Stimulated activated effector memory CD8-positive, alpha-beta T cell treated with anti-CD3 and anti-CD28 coated beads, Interleukin-12 subunit alpha, Interleukin-12 subunit beta, amount 100 ng/mL, for 72 hours (primary cell): ENCODE results near the gene RHOBTB1.

Experiments used
- ATAC-seq: fragments of 150-1000 bp; cut with Tn5 transposase; 2 replicates; pipeline ENCODE4 v1.10.0; 2021
- DNase-seq, 2 donors: peaks; one replicate each; pipeline ENCODE4 v3.0.0; 2021 to 2022; ENCODE audit warnings: low spot score in 2 of 2
- H3K27ac Mint-ChIP-seq: one replicate; pipeline ENCODE4 v1.8.0; 2022; ENCODE audit warnings: mild to moderate bottlenecking, mixed read lengths
- H3K36me3 Mint-ChIP-seq: one replicate; pipeline ENCODE4 v1.8.0; 2022; ENCODE audit warnings: mild to moderate bottlenecking, mixed read lengths
- H3K4me1 Mint-ChIP-seq: one replicate; pipeline ENCODE4 v1.8.0; 2022; ENCODE audit warnings: mixed read lengths
- H3K4me3 Mint-ChIP-seq: one replicate; pipeline ENCODE4 v1.8.0; 2022; ENCODE audit warnings: mild to moderate bottlenecking, mixed read lengths
- H3K9me3 Mint-ChIP-seq: one replicate; pipeline ENCODE4 v1.8.0; 2022; ENCODE audit warnings: mixed read lengths

RHOBTB1 gene

GRCh38 chr10:60955316-60955715, 11.3 kb upstream of the RHOBTB1 start:
- DNase-seq = no peak
- no peak overlapping the region for H3K4me3 Mint-ChIP-seq
- H3K4me1 Mint-ChIP-seq = no peaks in the 10 kb centered on the region
- no peak for ATAC-seq
- no peaks in the 10 kb centered on the region for H3K36me3 Mint-ChIP-seq
- H3K27ac Mint-ChIP-seq = no peak overlapping the region
- H3K9me3 Mint-ChIP-seq = no peaks in the 10 kb centered on the region

GRCh38 chr10:60954035-60954434, 10.1 kb upstream of the RHOBTB1 start:
- Mint-ChIP-seq H3K4me1 (no peaks in the 10 kb centered on the region), H3K36me3 (no peaks in the 10 kb centered on the region)

GRCh38 chr10:60953420-60953819, 9.4 kb upstream of the RHOBTB1 start:
- no peak overlapping the region for H3K4me3 Mint-ChIP-seq
- H3K36me3 Mint-ChIP-seq = no peaks in the 10 kb centered on the region
- ATAC-seq = no peak
- H3K9me3 Mint-ChIP-seq = no peaks in the 10 kb centered on the region
- no peak for DNase-seq
- no peaks in the 10 kb centered on the region for H3K4me1 Mint-ChIP-seq
- no peak overlapping the region for H3K27ac Mint-ChIP-seq

More at GRCh38 chr10:60954035-60954434, 10.1 kb upstream of the RHOBTB1 start:
- Mint-ChIP-seq H3K9me3 (no peaks in the 10 kb centered on the region), H3K27ac (no peak overlapping the region), H3K4me3 (no peak overlapping the region)
- ATAC-seq (no peak), DNase-seq (no peak)

- no peaks in the 10 kb centered on the region for H3K4me1 Mint-ChIP-seq
- no peak overlapping the region for H3K27ac Mint-ChIP-seq
- no peaks in the 10 kb centered on the region for H3K9me3 Mint-ChIP-seq
- no peaks in the 10 kb centered on the region for H3K36me3 Mint-ChIP-seq
- DNase-seq = no peak
- no peak overlapping the region for H3K4me3 Mint-ChIP-seq
- no peak for ATAC-seq
Observed at GRCh38 chr10:60952846-60953220, 8.8 kb upstream of the RHOBTB1 start.

- no peak for DNase-seq
- no peaks in the 10 kb centered on the region for H3K4me1 Mint-ChIP-seq
- H3K27ac Mint-ChIP-seq = no peak overlapping the region
- no peak overlapping the region for H3K4me3 Mint-ChIP-seq
- H3K9me3 Mint-ChIP-seq = no peaks in the 10 kb centered on the region
- H3K36me3 Mint-ChIP-seq = no peaks in the 10 kb centered on the region
- no peak for ATAC-seq
Observed at GRCh38 chr10:60952067-60952845, 8.3 kb upstream of the RHOBTB1 start.

- DNase-seq = no peak
- Mint-ChIP-seq H3K9me3 (no peaks in the 10 kb centered on the region), H3K27ac (no peak overlapping the region), H3K4me1 (no peaks in the 10 kb centered on the region), H3K36me3 (no peaks in the 10 kb centered on the region), H3K4me3 (no peak overlapping the region)
- no peak for ATAC-seq
Observed at GRCh38 chr10:60951272-60951724, 7.3 kb upstream of the RHOBTB1 start.

- H3K27ac Mint-ChIP-seq = no peak overlapping the region
- H3K36me3 Mint-ChIP-seq = no peaks in the 10 kb centered on the region
- DNase-seq (no peak), ATAC-seq (no peak)
- no peak overlapping the region for H3K4me3 Mint-ChIP-seq
- H3K9me3 Mint-ChIP-seq = no peaks in the 10 kb centered on the region
- H3K4me1 Mint-ChIP-seq = no peaks in the 10 kb centered on the region
Observed at GRCh38 chr10:60950300-60950699, 6.3 kb upstream of the RHOBTB1 start.

- Mint-ChIP-seq H3K4me3 (no peak overlapping the region), H3K36me3 (no peaks in the 10 kb centered on the region), H3K9me3 (no peaks in the 10 kb centered on the region), H3K4me1 (peaks cover 9% of the 10 kb centered on the region), H3K27ac (no peak overlapping the region)
- ATAC-seq (no peak), DNase-seq (no peak)
Observed at GRCh38 chr10:60948851-60949250, 4.9 kb upstream of the RHOBTB1 start.

- H3K4me3 Mint-ChIP-seq = peak overlapping the region; percentile 61
- DNase-seq (no peak), ATAC-seq (no peak)
- no peak overlapping the region for H3K27ac Mint-ChIP-seq
- H3K4me1 Mint-ChIP-seq = peaks cover 16% of the 10 kb centered on the region
- no peaks in the 10 kb centered on the region for H3K36me3 Mint-ChIP-seq
- H3K9me3 Mint-ChIP-seq = no peaks in the 10 kb centered on the region
Observed at GRCh38 chr10:60944910-60945297, 919 bp upstream of the RHOBTB1 start.

GRCh38 chr10:60943316-60944057, 498 bp downstream of the RHOBTB1 start:
- peak; percentile 44 for ATAC-seq

GRCh38 chr10:60942788-60943315, 1.1 kb downstream of the RHOBTB1 start:
- peak; percentile 62 for ATAC-seq

More at GRCh38 chr10:60943316-60944057, 498 bp downstream of the RHOBTB1 start:
- H3K9me3 Mint-ChIP-seq = no peaks in the 10 kb centered on the region
- no peaks in the 10 kb centered on the region for H3K36me3 Mint-ChIP-seq
- DNase-seq = peak; percentile 3 to 49
- H3K4me3 Mint-ChIP-seq = peak overlapping the region; percentile 47
- H3K4me1 Mint-ChIP-seq = peaks cover 16% of the 10 kb centered on the region
- H3K27ac Mint-ChIP-seq = no peak overlapping the region

GRCh38 chr10:60942134-60942787, 1.7 kb downstream of the RHOBTB1 start:
- Mint-ChIP-seq H3K36me3 (no peaks in the 10 kb centered on the region), H3K27ac (no peak overlapping the region), H3K4me1 (peaks cover 16% of the 10 kb centered on the region), H3K9me3 (no peaks in the 10 kb centered on the region), H3K4me3 (peak overlapping the region; percentile 47)
- DNase-seq (no peak), ATAC-seq (no peak)

More at GRCh38 chr10:60942788-60943315, 1.1 kb downstream of the RHOBTB1 start:
- H3K4me1 Mint-ChIP-seq = peaks cover 16% of the 10 kb centered on the region
- H3K9me3 Mint-ChIP-seq = no peaks in the 10 kb centered on the region
- no peak overlapping the region for H3K27ac Mint-ChIP-seq
- DNase-seq = peak in 1 of 2 donors; percentile 49
- H3K4me3 Mint-ChIP-seq = peak overlapping the region; percentile 47
- no peaks in the 10 kb centered on the region for H3K36me3 Mint-ChIP-seq

- no peaks in the 10 kb centered on the region for H3K9me3 Mint-ChIP-seq
- no peaks in the 10 kb centered on the region for H3K36me3 Mint-ChIP-seq
- H3K27ac Mint-ChIP-seq = no peak overlapping the region
- H3K4me1 Mint-ChIP-seq = peaks cover 16% of the 10 kb centered on the region
- no peak for ATAC-seq
- no peak overlapping the region for H3K4me3 Mint-ChIP-seq
- DNase-seq = no peak
Observed at GRCh38 chr10:60940446-60940845, 3.5 kb downstream of the RHOBTB1 start.

- no peaks in the 10 kb centered on the region for H3K36me3 Mint-ChIP-seq
- no peak for ATAC-seq
- DNase-seq = no peak
Observed at GRCh38 chr10:60937784-60938654, 6.0 kb downstream of the RHOBTB1 start.

More at GRCh38 chr10:60937784-60938654, 6.0 kb downstream of the RHOBTB1 start:
- peaks cover 3% of the 10 kb centered on the region for H3K4me1 Mint-ChIP-seq
- no peaks in the 10 kb centered on the region for H3K9me3 Mint-ChIP-seq
- H3K4me3 Mint-ChIP-seq = no peak overlapping the region
- H3K27ac Mint-ChIP-seq = no peak overlapping the region
